Lower leg skin (tissue), 3 donors: ENCODE measurements around the gene SYCP2.

Experiments
- POLR2A ChIP-seq, 2 donors: fragments of 450-650 bp; IDR thresholded peaks; one replicate each; pipeline ENCODE4 v1.6.1; 2016 to 2017; ENCODE audit warnings: antibody characterized with exemption in 2 of 2, mild to moderate bottlenecking in 1 of 2, moderate library complexity in 1 of 2
- TF ChIP-seq, protein P1 (sequence below), 3 donors: fragments of 450-650 bp; IDR thresholded peaks; one replicate each; pipeline ENCODE4 v1.5.1; 2016; ENCODE audit warnings: antibody characterized with exemption in 3 of 3, mild to moderate bottlenecking in 3 of 3, moderate library complexity in 2 of 3

DNA sequence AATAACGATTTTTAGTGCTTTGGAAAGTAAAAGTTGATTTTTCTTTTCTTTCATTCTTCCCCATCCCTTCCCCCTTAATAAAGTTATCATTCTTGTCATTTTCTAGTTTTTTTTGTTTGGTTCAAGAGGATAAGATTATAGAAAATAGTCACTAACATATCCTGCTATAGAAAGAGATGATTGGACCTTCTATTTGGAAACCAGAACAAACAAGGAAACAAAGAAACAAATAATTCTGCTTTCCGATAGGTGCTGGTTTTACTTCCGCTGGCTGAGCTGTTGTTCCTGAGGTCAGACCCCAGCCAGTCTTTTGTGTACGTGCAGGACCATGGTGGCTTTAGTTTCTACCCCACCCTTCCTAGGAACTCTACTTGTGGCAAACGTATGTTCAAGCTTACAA is 24.7 kb upstream of the SYCP2 start, which contains the start of gene CDH26:
- TF ChIP-seq, protein P1, sequence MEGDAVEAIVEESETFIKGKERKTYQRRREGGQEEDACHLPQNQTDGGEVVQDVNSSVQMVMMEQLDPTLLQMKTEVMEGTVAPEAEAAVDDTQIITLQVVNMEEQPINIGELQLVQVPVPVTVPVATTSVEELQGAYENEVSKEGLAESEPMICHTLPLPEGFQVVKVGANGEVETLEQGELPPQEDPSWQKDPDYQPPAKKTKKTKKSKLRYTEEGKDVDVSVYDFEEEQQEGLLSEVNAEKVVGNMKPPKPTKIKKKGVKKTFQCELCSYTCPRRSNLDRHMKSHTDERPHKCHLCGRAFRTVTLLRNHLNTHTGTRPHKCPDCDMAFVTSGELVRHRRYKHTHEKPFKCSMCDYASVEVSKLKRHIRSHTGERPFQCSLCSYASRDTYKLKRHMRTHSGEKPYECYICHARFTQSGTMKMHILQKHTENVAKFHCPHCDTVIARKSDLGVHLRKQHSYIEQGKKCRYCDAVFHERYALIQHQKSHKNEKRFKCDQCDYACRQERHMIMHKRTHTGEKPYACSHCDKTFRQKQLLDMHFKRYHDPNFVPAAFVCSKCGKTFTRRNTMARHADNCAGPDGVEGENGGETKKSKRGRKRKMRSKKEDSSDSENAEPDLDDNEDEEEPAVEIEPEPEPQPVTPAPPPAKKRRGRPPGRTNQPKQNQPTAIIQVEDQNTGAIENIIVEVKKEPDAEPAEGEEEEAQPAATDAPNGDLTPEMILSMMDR (IDR thresholded peaks at IDR 0.05), result no peak
- TF ChIP-seq POLR2A (IDR thresholded peaks at IDR 0.05), result no peak
